NCI-H1694 treated with DMSO at 0.1 percent for 48 hours (cell line): ENCODE results near the gene PARP12.
"Not testable (repeated sequence)": the region's sequence is repeated elsewhere in the genome, so short reads cannot be mapped to it uniquely, and the experiment has no call there.

ENCODE experiments used
- DNase-seq: peaks from one replicate; lab custom pipeline; 2025; lab: John Stamatoyannopoulos, UW

The PARP12 gene, protein sequence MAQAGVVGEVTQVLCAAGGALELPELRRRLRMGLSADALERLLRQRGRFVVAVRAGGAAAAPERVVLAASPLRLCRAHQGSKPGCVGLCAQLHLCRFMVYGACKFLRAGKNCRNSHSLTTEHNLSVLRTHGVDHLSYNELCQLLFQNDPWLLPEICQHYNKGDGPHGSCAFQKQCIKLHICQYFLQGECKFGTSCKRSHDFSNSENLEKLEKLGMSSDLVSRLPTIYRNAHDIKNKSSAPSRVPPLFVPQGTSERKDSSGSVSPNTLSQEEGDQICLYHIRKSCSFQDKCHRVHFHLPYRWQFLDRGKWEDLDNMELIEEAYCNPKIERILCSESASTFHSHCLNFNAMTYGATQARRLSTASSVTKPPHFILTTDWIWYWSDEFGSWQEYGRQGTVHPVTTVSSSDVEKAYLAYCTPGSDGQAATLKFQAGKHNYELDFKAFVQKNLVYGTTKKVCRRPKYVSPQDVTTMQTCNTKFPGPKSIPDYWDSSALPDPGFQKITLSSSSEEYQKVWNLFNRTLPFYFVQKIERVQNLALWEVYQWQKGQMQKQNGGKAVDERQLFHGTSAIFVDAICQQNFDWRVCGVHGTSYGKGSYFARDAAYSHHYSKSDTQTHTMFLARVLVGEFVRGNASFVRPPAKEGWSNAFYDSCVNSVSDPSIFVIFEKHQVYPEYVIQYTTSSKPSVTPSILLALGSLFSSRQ

DNA sequence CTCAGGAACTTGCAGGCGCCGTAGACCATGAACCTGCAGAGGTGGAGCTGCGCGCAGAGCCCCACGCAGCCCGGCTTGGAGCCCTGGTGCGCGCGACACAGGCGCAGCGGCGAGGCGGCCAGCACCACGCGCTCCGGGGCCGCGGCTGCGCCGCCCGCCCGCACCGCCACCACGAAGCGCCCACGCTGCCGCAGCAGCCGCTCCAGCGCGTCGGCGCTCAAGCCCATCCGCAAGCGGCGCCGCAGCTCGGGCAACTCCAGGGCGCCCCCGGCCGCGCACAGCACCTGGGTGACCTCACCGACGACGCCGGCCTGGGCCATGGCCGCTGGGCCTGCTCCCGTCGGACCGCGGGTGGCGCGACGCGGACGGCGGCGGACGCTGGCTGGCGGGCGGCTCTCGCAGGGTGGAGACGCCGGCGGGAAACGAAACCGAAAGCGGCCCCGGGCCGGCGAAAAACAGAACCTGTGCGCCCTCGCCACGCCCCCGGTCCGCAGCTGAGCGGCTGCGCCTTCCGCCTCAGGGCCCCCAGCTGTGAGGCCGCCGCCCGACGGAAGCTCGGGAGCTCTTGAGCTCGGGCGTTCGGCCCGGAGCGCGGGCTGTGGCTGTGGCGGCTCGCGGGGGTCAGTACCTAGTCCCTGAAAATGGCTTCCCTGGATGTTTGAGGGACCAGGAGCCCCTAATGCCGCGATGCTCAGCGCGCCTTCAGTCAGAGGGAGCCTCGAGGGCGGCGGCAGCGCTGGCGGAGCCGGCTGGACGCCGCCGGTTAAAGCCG is at the start of gene PARP12:
TSS of gene PARP12 (minus strand) at position 424 of the 772 bp plus-strand sequence. CDS start at position 320, 104 bp downstream.
- peak; percentile 25 for DNase-seq

DNA sequence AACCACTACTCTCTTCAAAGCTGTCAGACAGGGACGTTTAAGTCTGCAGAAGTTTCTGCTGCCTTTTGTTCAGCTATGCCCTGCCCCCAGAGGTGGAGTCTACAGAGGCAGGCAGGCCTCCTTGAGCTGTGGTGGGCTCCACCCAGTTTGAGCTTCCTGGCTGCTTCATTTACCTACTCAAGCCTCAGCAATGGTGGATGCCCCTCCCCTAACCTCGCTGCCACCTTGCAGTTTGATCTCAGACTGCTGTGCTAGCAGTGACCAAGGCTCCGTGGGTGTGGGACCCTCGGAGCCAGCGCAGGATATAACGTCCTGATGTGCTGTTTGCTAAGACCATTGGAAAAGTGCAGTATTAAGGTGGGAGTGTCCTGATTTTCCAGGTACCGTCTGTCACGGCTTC is 46.0 kb upstream of the PARP12 start:
- DNase-seq, result not testable (repeated sequence)

DNA sequence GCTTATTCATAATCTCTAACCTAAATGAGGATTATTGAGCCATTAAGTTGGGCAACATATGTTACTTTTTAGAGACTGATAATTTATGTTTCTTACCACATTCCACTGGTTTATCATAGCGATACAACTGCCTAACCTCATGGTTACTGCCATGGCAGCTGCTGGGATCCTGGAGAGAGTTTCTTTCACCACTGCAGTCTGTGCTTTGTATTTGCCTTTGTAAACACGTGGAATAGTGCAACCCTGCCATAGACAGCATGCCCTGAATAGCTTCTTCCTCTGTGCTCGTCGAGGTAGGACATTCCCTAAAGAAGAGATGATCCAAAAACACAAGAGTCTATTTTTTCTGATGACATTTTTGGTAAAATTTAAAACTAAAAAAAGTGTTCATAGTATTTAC is 33.7 kb upstream of the PARP12 start:
- DNase-seq, result no peak

DNA sequence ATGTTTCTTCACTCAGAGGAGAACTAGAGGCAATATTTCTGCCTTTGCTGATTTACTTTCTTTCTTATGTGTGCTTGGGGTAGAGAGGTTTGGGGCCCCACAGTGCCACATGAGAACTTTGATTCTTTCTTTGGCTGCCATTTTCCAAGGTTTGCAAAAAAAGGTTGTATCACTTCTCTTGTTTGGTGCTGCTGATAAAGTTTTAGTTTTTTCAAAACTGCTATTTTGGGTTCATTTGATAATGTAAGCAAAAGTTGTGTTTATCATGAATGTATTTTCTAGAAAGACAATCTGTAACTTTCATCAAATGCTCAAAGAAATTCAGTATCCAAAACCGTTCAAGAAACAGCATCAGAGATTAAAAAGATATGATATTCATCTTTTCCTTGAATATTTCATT is 30.6 kb upstream of the PARP12 start:
- DNase-seq, result no peak

DNA sequence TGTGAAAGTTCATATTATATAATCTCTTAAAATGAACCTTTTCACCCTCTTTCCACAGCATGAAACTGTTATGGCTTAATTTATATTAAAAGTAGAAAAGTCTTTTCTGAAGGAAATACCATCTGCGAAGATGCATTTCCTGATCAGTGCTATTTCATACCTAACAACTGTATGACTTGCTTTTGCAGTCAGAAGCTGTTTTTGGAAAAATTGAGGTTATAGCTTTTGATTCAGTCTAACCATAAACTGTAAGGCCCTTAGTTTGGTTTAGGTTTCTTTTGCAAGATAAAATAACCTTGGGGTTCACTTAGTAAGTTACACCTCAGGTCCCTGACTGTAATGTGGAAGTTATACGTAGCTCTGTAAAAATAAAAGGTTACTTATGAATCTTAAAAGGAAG is 22.7 kb upstream of the PARP12 start:
- no peak for DNase-seq

DNA sequence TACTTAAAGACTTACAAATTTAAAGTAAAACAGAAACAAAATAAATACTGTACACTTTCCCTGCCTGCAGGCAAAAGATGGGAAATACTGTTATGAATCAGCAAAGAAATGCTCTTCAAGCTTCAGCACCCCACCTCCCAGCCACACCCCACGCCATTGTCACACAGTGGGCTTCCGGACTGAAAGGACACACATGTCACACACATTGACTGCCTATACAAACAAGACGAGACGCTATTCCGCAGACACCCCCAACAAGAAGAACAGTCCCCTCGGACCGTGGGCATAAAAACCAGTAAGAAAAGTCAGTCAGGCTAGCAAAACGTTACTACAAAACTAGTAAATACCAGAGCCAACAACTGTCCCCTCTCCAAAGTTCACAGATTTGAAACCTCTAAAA is 22.2 kb upstream of the PARP12 start:
- no peak for DNase-seq

DNA sequence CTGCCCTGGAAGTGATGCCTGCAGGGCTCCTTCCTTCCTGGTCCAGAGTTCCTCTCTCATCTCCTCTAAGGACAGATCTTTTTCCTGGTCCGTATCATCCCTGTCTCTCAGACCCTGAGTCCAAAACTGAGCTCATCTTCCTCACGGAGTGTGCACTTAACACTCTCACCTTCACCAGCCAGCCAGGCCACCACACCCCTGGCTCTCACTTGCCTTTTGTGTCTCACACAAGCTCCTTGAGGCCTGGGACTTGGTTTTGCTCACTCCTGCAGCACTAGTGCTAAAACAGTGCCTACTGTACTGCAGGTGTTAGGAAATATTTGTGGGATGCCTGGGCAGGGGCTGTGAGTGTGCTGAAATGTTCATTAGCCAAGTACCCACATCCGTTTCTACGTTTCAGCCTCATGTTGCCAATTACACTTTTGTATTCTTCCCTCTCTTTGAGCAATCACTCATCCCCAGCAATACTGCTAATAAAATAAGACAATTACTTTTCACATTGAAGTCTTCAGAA is 21.4 kb upstream of the PARP12 start:
- DNase-seq, result no peak

DNA sequence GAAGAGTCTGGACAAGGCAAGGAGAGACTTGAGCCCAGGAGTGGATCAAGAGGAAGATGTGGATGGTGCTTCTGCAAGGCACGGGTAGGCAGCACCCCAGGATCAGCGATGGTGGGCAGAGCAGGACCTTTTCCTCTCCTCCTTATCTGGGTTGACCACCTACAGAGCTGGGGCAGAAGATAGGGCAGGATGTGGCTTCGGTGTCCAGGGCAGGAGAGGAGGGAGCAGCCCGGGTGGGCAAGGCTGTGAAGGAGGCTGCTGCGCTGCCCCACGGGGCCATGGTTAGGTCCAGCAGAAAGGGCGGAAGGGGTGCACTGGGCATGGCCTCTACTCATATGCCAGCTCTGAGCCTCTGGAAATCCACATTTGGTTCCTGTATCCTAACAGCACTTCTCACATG is 20.0 kb upstream of the PARP12 start:
- no peak for DNase-seq

DNA sequence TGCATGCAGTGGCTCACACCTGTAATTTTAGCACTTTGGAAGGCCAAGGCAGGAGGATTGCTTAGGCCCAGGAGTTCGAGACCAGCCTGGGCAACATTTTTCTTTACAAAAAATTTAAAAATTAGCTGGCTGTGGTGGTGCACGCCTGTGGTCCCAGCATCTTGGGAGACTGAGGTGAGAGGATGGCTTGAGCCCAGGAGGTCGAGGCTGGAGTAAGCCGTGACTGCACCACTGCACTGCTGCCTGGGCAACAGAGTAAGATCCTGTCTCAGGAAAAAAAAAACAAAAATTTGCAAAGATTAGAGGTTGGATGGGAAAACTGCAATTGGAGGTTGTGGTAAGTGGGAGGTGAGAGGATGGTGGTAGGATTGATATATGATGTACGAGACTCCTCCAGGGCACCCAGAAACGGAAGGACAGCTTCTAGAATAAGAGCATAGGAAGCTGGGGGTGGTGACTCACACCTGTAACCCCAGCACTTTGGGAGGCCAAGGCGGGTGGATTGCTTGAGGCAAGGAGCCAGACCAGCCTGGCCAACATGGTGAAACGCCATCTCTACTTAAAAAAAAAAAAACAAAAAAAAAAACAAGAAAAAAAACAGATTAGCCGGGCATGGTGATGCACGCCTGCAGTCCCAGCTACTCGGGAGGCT is 19.1 kb upstream of the PARP12 start:
- no peak for DNase-seq

DNA sequence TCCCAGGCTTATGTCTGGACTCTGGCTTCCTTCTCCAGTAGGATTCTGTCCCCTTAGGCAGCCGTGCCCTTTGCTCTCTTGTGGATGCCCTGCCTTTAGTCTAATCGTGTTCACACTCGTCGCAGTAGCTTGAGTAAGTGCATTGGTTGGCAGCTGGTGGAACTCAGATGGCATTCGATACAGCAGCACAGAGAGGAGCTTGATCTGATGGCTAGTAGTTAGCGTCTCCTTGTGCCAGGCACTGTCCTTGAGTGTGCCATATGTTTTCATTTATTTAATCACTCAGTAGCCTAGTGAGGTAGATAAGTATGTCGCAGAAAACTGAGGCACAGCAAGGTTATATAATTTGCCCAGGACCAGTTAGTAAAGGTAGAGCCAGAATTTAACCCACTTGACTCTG is 18.2 kb upstream of the PARP12 start:
- DNase-seq, result no peak

DNA sequence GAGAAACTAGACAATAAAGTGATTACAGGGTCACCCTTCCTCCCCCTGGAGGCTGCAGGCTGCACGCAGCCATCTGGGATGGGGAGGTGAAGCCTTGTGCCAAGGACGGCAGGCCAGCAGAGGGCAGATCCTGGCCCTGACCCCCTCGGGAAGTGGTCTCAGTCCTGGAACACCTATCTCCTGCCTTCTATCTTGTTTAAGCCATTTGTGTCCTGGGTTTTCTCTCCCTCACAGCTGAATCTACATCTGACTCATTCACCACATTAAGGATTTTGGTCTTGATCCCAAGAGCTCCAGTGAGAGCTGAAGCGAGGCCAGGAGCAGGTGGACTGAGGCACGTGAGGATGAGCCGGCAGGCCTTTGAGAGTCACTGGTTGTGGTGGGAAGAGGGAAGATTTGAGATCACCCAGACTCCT is 16.4 kb upstream of the PARP12 start:
- no peak for DNase-seq

DNA sequence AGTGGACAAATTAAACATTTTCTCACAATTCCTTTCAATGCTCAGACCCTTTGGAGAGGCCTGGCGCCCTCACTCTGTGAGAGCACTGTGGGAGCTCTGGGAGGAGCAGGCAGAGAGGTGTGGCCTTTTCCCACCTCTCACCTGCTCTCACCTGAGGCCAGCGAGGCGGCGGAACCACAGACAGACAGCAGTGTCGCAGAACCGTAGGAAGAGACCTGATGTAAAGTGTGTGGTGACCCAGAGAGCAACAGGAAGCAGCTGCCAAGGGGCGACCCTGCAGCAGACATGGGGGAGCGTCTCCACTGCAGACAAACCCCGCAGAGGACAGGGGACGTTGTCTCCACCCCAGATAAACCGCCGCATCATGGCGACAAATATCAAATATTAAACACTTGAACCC is 15.6 kb upstream of the PARP12 start:
- DNase-seq, result no peak

DNA sequence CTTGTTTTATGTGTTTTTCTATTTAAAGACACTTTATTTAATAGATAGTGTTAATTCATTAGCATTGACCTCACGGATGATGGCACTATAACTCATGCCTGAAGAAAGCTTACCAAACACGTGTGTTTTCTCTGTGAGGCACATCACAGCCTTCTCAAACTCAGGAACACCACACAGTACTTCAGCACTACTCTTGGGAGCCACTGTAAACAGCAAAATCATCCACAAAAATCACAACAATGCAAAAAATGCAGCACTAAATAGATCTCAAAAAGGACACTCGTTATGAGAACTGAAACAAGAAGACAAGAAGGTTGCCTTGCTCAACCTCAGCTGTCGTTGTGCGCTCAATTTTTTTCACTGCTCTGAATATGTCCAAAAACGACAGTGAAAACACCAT is 12.0 kb upstream of the PARP12 start:
- DNase-seq, result no peak

DNA sequence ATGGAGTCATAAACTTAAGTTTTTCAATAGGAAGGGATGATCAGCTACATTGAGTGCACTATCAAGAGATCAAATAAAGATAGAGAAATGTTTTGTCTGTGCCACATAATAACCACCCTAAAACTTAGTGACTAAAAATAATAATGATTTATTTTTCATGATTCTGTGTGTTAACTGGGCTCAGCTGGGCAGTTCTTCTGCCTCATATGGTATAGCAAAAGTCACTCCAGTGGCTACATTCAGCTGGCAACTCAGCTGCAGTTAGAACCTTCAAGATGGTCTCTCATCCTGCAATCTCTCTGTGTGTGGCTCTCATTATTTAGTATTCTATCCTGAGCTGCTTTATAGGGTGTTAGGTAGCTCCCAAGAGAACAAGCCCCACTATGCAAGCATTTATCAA is 7.8 kb upstream of the PARP12 start:
- DNase-seq, result no peak

DNA sequence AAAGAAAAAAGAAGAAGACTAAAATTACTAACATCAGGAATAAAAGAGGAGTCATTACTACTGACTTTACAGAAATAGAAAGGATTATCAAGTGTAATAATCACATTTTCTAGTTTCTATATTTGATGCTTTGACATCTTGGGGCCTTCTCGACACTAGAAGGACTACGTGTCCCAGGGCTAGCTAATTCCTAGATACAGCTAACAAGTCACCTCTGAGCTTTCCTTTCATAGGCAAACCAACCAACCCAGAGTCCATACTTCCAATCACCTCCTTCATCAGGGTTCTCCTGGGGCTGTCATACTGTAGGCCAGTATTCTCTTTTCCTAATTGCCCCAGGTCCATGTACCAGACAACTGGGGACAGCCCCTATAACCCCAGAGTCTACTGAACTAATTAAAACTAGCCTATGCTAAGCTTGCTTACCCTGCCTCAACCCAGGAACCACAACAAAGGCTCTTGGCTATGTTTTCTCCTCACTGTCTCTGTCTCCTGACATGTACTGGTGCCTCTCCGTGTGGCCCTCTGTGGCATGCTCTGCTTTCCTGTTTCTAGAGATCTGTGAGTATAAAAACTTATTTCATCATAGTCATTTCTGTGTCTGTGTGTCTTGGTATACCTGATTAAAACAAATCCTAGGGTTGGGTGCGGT is 6.7 kb upstream of the PARP12 start:
- DNase-seq, result no peak

DNA sequence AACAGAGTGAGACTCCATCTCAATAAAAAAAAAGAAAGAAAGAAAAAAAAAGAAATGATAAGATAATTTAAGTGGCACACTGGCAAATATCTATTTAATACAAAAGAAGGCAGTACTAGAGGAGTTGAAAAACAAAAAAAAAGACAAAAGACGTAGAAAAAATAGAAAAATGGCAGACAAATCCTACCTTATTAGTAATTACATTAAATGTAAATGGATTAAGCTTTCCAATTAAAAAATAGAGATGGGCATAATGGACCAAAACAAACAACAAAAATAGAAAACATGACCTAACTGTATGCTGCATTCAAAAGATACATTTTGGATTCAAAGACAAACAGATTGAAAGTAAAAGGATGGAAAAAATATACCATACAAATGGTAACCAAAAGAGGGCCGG is 5.3 kb upstream of the PARP12 start:
- no peak for DNase-seq

DNA sequence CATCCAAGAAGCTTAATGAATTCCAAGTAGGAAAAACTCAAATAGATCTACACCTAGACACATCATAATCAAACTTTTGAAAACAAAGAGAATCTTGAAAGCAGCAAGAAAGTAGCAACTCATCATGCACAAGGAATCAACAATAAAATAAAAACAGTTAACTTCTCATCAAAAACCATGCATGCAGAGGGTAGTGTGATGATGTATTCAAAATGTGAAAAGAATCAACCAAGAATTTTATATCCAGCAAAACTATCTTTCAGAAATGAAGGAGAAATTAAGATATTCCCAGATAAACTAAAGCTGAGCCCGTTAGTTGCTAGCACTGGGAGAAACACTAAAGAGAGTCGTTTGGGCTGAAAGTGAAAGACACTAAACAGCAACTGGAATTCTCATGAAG is 4.3 kb upstream of the PARP12 start:
- DNase-seq, result no peak

DNA sequence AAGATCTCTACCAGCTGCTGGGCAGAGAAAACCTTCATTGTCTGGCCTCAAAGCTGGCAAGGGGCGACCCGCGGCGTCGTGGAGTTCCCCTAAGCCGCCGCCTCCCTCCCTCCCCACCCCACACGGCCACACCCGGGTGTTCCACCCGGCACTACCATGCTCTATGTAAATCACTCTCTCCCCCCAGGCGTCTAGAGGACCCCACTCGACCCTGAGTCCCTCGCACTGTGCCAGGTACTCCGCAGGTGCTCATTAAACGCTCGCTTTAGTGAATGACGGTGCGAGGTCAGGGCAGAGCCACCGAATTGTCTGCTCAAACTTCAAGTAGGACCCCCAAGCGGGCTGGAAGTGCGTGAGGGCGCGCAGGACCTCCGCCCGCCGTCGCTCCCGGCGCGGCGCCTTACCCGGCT is 628 bp downstream of the PARP12 start:
- no peak for DNase-seq

DNA sequence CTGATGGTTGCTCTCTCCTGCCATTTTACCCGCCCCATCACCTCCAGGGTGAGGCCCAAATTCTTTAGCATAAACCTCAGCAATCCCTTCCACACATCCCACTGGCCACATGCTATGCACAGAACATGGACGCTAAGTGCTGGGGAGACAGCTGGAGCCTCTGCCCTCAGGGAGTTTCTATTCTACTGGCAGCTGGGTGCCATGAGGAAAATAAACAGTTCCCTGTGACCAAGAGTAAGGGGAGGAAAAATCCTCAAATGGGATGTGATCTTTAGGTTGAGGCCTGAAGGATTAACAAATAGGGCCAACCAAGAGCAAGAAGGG is 1.2 kb downstream of the PARP12 start:
- DNase-seq, result no peak

DNA sequence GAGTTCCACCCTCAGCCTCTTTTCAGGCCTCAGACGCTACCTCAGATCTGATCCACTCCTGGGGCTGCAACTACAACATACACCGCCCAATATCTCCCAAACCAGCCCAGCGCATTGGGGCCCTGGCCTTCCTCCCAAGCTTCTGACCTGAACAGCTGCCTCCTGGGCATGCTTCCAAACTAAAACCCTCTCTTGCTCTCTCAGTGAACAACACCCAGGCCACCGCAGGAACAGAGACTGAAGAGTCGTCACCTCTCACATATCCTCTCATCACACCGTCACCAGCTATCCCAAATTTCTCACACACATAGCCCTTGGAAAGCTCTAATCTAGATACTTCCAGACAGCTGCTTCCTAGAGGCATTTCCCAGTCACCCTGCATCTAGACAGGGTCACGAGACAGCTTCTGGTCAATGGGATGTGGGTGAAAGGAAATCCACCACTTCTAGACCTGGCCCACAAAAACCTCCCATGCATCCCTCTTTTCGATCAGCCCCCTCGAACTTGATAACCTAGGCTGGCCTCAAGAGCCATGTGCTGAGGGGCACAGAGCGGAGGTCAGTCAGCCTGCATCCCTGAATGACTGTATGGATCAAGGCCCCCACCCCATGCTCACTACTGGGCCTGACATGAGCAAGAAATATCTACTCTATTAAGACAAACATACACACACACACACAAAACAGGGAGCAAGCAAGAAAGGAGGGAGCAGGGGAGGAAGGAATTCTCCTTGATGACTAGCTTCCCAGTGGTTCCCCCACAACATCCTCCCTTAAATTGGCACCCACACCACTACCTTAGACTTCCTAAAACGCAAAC is 1.8 kb downstream of the PARP12 start:
- peak; percentile 5 for DNase-seq

DNA sequence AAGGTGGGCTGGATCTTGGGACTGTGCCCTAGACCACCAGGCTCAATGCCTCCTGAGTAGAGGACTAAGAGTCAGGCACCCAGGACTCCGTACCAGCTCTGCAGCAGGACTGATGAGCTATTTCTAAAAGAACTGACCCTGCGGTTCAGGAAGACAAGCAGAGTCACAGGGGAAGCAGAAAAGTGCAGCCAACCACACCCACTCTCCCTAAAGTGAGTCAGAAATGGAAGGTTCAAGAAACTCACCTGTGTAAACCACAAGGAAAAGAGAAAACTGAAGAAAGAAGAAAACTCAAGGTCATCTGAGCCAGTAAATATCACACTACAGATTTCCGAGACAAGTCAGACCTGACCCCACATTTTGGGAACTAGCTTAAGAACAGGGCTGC is 2.5 kb downstream of the PARP12 start:
- no peak for DNase-seq
